ENCODE results near the gene SGK2. TPM values are rescaled to one million over a fixed set of nuclear protein-coding genes. Genes with fewer than 3 reads are reported as not detected.

SGK2 gene
- total RNA-seq, 4 donors from 2014 or later, result 1.8 to 13.6 (median 5.3) TPM

DNA sequence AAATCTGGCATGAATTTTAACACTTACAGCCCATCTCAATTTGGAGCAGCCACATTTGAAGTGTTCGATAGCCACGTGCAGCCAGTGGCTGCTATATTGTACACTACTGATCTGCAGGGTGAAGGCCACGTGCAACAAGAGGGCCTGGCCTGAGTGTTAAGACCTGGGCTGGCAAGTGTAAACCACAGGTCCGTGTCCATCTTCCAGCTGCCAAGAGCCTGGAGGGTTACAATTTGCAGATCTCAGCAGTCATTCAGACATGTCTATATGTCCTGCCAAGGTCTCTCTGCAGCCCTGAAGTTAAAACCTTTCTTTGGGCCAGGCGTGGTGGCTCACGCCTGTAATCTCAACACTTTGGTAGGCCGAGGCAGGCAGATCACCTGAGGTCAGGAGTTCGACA lies 14.1 kb downstream of the SGK2 start:
- WGBS, 2 donors, result 87 to 89% methylated on average over 7 to 8 of the region's 8 CpGs
- no peak overlapping the region for H3K4me3 ChIP-seq (ENCODE audit: low read depth, poor library complexity, severe bottlenecking)
- DNase-seq (ENCODE audit: low spot score in 2 of 2), result no peak
- TF ChIP-seq POLR2A (IDR thresholded peaks at IDR 0.05), result no peak
- TF ChIP-seq, protein P1, sequence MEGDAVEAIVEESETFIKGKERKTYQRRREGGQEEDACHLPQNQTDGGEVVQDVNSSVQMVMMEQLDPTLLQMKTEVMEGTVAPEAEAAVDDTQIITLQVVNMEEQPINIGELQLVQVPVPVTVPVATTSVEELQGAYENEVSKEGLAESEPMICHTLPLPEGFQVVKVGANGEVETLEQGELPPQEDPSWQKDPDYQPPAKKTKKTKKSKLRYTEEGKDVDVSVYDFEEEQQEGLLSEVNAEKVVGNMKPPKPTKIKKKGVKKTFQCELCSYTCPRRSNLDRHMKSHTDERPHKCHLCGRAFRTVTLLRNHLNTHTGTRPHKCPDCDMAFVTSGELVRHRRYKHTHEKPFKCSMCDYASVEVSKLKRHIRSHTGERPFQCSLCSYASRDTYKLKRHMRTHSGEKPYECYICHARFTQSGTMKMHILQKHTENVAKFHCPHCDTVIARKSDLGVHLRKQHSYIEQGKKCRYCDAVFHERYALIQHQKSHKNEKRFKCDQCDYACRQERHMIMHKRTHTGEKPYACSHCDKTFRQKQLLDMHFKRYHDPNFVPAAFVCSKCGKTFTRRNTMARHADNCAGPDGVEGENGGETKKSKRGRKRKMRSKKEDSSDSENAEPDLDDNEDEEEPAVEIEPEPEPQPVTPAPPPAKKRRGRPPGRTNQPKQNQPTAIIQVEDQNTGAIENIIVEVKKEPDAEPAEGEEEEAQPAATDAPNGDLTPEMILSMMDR (IDR thresholded peaks at IDR 0.05), result no peak
- intact Hi-C loops (cut with DNase I; ENCODE audit: low total_unique reads), result no loop called here

DNA sequence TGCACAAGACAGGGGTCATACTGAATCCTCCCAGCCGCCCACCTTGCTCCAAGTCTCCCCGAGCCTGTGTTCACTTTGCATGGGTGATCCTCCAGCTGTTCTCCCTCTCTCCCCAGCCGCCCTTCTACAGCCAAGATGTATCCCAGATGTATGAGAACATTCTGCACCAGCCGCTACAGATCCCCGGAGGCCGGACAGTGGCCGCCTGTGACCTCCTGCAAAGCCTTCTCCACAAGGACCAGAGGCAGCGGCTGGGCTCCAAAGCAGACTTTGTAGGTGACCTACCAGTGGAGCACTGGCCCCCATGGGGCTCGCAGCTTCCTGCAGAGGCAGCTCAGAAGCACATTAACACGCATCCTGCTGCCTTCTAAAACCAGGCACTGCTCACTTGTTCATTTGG lies 17.3 kb downstream of the SGK2 start:
- intact Hi-C loops (cut with DNase I; ENCODE audit: low total_unique reads), result no loop called here
- TF ChIP-seq, protein P1 (IDR thresholded peaks at IDR 0.05), result no peak
- TF ChIP-seq POLR2A (IDR thresholded peaks at IDR 0.05), result no peak
- H3K4me3 ChIP-seq (ENCODE audit: low read depth, poor library complexity, severe bottlenecking), result no peak overlapping the region
- WGBS, 2 donors, result 73 to 84% methylated on average over 10 of the region's 10 CpGs
- no peak for DNase-seq (ENCODE audit: low spot score in 2 of 2)

DNA sequence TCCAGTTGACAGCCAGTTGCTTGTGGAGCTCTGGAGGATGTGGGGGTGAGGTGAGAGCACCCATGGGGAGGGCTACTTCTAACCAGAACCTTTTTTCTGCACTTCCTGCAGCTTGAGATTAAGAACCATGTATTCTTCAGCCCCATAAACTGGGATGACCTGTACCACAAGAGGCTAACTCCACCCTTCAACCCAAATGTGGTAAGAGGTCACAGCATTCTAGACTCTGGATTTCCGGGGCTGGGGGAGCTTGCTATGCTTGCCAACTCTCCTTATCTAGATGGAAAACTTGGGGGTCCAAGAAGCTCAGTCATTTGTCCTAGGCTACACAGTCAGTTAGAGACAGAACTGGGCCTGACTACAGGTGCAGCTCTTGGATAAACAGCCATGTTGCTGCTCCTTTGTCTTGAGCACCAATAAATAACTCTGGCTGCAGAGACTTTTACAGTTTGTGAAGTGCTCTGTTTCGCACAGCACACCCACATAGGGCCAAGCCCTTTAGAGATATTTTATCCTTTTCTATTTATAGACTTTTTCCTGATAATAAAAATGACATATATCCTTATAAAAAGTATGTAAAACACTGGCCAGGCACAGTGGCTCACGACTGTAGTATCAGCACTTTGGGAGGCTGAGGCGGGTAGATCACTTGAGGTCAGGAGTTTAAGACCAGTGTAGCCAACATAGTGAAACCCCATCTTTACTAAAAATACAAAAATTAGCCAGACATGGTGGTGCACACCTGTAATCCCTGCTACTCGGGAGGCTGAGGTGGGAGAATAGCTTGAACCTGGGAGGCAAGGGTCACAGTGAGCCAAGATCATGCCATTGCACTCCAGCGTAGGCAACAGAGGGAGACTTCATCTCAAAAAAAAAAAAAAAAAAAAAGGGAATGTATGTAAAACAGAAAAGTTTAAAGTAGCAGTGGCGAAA lies 21.3 kb downstream of the SGK2 start:
- intact Hi-C loops (cut with DNase I; ENCODE audit: low total_unique reads), result no loop called here
- DNase-seq (ENCODE audit: low spot score in 2 of 2), result no peak
- no peak overlapping the region for H3K4me3 ChIP-seq (ENCODE audit: low read depth, poor library complexity, severe bottlenecking)
- TF ChIP-seq, protein P1 (IDR thresholded peaks at IDR 0.05), result no peak
- no peak for TF ChIP-seq POLR2A (IDR thresholded peaks at IDR 0.05)
- WGBS, 2 donors, result 71 to 78% methylated on average over 7 of the region's 7 CpGs

DNA sequence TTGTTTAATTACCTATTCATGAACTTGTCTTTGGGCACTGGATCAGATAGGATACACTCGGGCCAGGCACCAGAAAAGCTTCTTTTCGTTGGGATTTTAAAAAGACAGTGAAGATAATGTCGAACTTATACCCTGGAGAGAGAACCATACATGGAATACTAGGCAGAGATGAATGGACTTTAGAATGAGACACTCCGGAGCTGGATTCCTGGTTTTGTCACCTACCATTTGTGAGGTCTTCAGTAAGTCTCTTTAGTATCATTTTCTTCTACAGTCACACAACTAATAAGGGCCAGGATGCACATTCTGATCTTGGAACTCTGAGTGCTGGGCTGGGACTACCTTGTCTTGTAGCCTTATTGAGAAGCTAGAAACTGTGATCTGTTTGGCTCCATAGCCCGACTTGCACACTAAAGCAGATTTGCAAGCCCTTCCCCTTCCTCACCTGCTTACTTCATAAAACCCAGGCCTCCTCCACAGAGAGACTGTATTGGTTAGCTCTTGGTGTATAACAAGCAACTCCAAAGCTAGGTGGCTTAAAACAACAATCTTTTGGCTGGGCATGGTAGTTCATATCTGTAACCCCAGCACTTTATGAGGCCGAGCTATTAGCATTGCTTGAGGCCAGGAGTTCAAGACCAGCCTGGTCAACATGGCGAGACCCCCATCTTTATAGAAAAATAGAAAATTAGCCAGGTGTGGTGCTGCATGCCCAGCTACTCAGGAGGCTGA lies 24.5 kb downstream of the SGK2 start:
- 82% methylated on average over 7 of the region's 7 CpGs for WGBS, 2 donors
- intact Hi-C loops (cut with DNase I; ENCODE audit: low total_unique reads), result no loop called here
- DNase-seq (ENCODE audit: low spot score in 2 of 2), result no peak
- no peak for TF ChIP-seq POLR2A (IDR thresholded peaks at IDR 0.05)
- TF ChIP-seq, protein P1 (IDR thresholded peaks at IDR 0.05), result no peak
- H3K4me3 ChIP-seq (ENCODE audit: low read depth, poor library complexity, severe bottlenecking), result no peak overlapping the region

DNA sequence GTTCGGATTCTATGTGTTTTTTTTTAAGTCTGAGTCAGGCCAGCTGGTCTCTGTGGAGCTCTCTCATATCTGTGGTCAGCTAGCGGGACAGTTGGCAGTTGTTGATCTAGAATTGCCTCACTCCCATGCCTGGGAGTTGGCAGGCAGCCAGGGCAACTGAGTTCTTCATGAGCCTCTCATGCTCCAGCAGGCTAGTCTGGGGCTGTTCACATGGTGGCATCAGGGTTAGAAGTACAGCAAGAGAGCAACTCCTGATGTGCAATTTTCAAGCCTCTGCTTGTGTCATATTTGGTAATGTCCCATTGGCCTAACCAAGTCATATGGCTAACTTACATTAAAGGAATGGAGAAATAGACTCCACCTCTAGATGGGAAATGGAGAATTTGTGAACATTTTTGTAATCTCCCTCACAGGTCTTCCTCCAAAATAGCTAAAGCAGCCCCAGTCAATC lies 25.2 kb downstream of the SGK2 start:
- intact Hi-C loops (cut with DNase I; ENCODE audit: low total_unique reads), result no loop called here
- WGBS, 2 donors, result 48 to 62% methylated on average over 2 of the region's 2 CpGs
- DNase-seq (ENCODE audit: low spot score in 2 of 2), result peak; percentile 43 to 89
- H3K4me3 ChIP-seq (ENCODE audit: low read depth, poor library complexity, severe bottlenecking), result no peak overlapping the region
- TF ChIP-seq, protein P1 (IDR thresholded peaks at IDR 0.05), result no peak
- no peak for TF ChIP-seq POLR2A (IDR thresholded peaks at IDR 0.05)
